BE2C (cell line): ENCODE measurements around the gene PIK3R4.

Source experiments
- DNase-seq: peaks from one replicate; pipeline ENCODE4 v3.0.0-alpha.2; 2020
- H3K27me3 ChIP-seq: fragments of 250-450 bp; sonication (Bioruptor Pico); 2 replicates; pipeline ENCODE4 v1.5.1; 2020; ENCODE audit warnings: mild to moderate bottlenecking
- H3K36me3 ChIP-seq: fragments of 250-450 bp; sonication (Bioruptor Pico); 2 replicates; pipeline ENCODE4 v1.5.1; 2020; ENCODE audit warnings: mild to moderate bottlenecking
- H3K4me1 ChIP-seq: fragments of 250-450 bp; sonication (Bioruptor Pico); 2 replicates; pipeline ENCODE4 v1.5.1; 2020
- H3K4me3 ChIP-seq: 2 replicates; pipeline ENCODE4 v1.5.1; 2011; ENCODE audit warnings: low read depth, low read length
- H3K9me3 ChIP-seq: fragments of 250-450 bp; sonication (Bioruptor Pico); 2 replicates; pipeline ENCODE4 v1.5.1; 2020
- TF ChIP-seq, protein P1 (sequence below): IDR thresholded peaks from 2 replicates; pipeline ENCODE4 v1.5.1; 2012; ENCODE audit warnings: mild to moderate bottlenecking, low read depth, low read length

Gene PIK3R4

DNA sequence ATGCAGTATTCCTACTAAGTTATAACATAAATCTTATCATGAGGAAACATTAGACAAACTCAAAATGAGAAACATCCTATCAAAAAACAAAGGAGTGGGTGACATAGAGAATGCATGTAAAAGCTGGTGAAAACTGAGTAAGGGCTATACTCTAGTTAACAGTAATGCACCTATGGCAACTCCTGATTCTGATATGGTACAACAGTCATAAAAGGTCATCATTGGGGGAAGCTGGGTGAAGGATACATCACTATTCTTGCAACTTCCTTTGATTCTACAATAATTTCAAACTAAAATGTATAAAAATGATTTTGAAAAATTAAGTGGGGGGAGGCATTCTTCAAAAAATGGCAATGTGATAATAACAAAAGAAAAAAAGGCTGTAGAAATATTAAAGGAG is 6.8 kb downstream of the PIK3R4 start:
- TF ChIP-seq, protein P1, sequence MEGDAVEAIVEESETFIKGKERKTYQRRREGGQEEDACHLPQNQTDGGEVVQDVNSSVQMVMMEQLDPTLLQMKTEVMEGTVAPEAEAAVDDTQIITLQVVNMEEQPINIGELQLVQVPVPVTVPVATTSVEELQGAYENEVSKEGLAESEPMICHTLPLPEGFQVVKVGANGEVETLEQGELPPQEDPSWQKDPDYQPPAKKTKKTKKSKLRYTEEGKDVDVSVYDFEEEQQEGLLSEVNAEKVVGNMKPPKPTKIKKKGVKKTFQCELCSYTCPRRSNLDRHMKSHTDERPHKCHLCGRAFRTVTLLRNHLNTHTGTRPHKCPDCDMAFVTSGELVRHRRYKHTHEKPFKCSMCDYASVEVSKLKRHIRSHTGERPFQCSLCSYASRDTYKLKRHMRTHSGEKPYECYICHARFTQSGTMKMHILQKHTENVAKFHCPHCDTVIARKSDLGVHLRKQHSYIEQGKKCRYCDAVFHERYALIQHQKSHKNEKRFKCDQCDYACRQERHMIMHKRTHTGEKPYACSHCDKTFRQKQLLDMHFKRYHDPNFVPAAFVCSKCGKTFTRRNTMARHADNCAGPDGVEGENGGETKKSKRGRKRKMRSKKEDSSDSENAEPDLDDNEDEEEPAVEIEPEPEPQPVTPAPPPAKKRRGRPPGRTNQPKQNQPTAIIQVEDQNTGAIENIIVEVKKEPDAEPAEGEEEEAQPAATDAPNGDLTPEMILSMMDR: no peak
- DNase-seq: no peak
- Histone ChIP-seq H3K4me3 (no peak overlapping the region), H3K9me3 (no peaks in the 10 kb centered on the region), H3K36me3 (peaks cover 27% of the 10 kb centered on the region), H3K4me1 (no peaks in the 10 kb centered on the region; the same call in 1 of the 2 replicates), H3K27me3 (no peaks in the 10 kb centered on the region)

DNA sequence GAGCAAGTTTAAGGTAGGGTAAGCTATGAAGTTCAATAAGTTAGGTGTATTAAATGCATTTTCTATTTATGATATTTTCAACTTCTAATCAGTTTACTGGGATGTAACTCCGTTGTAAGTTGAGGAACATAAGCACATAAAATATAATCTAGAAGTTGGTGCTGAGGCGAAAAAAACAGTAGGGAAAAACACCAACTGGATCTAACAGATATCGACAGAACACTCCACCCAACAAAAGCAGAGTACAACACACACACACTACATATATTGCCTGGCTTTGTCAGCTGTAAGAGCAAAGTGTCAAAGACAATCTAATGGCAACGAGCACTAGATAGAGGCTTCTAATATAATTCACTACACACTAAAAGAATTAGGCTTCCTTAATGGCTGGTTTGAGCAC is 8.4 kb downstream of the PIK3R4 start:
- Histone ChIP-seq H3K4me3 (no peak overlapping the region), H3K36me3 (peaks cover 23% of the 10 kb centered on the region), H3K27me3 (no peaks in the 10 kb centered on the region), H3K4me1 (no peaks in the 10 kb centered on the region), H3K9me3 (no peaks in the 10 kb centered on the region)
- TF ChIP-seq, protein P1: no peak
- DNase-seq: no peak

GRCh38 chr3:130737622-130738021 is 9.0 kb downstream of the PIK3R4 start:
- no peaks in the 10 kb centered on the region for H3K27me3 ChIP-seq
- TF ChIP-seq, protein P1: no peak
- H3K36me3 ChIP-seq: peaks cover 23% of the 10 kb centered on the region
- no peaks in the 10 kb centered on the region for H3K4me1 ChIP-seq
- H3K9me3 ChIP-seq: no peaks in the 10 kb centered on the region
- no peak for DNase-seq
- no peak overlapping the region for H3K4me3 ChIP-seq

DNA sequence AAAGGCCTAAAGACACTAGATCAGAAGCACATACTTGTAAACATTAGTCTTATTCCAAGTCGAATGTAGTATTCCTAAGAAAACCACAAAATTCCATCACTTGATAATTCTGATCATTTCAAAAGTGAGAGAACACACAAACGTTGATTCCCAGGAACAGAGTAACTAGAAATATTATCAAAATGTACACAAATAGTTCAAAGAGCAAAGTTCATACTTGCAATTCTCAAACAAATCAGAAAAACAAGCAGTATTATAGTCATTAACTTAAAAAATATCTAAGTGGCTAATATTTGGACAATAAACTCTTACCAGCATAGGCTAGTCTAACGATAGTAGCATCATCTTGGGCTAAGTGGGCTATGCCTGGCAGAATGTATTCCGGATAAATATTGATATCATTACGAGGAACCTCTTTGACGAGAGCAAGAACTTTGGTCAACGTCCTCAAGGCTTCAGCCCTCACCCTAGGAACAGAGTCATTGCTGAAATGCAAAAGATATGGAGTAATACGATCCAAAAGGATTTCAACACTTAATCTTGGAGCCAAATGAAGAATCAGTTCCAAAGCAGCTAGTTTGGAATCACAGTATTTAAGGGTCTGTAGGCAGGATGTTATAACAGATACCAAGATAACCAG is 13.3 kb downstream of the PIK3R4 start:
- H3K4me3 ChIP-seq: no peak overlapping the region
- peaks cover 26% of the 10 kb centered on the region for H3K36me3 ChIP-seq
- peaks cover 9% of the 10 kb centered on the region for H3K4me1 ChIP-seq
- no peaks in the 10 kb centered on the region for H3K9me3 ChIP-seq
- H3K27me3 ChIP-seq: no peaks in the 10 kb centered on the region
- no peak for DNase-seq
- TF ChIP-seq, protein P1: no peak

DNA sequence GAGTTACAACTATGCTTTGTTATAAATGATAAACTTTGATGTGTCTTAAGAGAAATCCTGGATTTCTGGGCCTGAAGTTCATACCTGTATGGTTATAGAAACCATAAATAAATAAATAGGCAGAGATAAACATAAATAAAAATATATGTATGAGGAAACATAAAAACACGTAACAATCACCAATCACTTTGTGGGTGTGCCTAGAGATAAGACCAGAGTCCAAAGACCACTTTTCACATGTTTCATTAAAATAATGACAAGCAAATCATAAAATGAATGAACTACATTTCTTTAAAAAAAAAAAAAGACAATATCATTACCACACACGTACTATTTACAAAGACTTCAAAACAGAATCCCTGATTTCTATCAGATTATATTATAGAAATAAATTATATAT is 14.1 kb downstream of the PIK3R4 start:
- H3K4me3 ChIP-seq: no peak overlapping the region
- TF ChIP-seq, protein P1: no peak
- no peaks in the 10 kb centered on the region for H3K27me3 ChIP-seq
- peaks cover 26% of the 10 kb centered on the region for H3K36me3 ChIP-seq
- DNase-seq: no peak
- H3K9me3 ChIP-seq: no peaks in the 10 kb centered on the region
- H3K4me1 ChIP-seq: peaks cover 9% of the 10 kb centered on the region

DNA sequence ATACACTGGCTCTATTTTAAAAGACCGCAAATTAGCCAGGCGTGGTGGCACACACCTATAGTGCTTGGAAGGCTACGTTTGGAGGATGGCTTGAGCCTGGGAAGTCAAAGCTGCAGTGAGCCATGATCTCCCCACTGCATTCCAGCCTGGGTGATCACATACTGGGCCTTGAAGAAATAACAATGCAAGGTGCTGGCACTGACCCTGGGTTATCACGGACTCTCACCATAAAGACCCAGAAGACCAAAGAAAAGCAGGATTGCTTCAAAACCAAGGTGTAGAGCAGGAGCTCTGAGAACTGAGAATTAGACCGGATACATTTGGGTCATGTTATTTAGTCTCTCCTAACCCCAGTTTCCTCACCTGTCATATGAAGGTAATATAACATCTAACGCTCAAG is 14.8 kb downstream of the PIK3R4 start:
- Histone ChIP-seq H3K4me3 (no peak overlapping the region), H3K27me3 (no peaks in the 10 kb centered on the region), H3K4me1 (peaks cover 9% of the 10 kb centered on the region), H3K36me3 (peaks cover 22% of the 10 kb centered on the region), H3K9me3 (no peaks in the 10 kb centered on the region)
- TF ChIP-seq, protein P1: no peak
- no peak for DNase-seq
